ENCODE results near the gene EIF3A.

DNA sequence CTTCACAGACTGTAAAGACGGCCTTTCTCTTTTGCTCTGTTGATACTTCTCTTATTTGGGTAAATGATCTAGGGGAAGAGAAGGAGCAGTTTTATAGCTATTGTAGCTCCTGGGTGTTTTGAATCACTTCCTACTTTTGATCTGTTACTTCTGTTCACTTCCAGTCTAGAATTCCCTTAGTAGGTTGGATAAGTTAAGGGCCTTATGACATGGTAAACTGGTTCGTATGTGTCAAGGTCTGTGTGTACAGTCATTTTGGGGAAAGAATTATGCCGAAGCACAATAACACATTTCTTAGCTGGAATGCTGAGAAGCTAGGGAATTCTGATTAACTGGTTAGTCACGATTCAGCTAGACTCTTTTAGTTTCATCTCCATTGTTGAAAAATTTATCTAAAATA is 31.4 kb upstream of the EIF3A start:
- TF ChIP-seq CTCF (conservative IDR thresholded peaks at IDR 0.05 in 1 of 2, IDR thresholded peaks at IDR 0.05 in 1 of 2; ENCODE audit: extremely low read depth in 1 of 2, insufficient read depth in 1 of 2, low read depth in 1 of 2, low read length in 2 of 2): no peak
- no peak for TF ChIP-seq EZH2 (IDR thresholded peaks at IDR 0.05; ENCODE audit: borderline replicate concordance, low read length)

Measured in mammary epithelial cell (primary cell).